NCI-H446 treated with DMSO at 0.1 percent for 48 hours (cell line): ENCODE data around the gene TRAPPC3L.

Source experiments
- DNase-seq: peaks from one replicate; lab custom pipeline; 2025; lab: John Stamatoyannopoulos, UW

Gene TRAPPC3L

GRCh38 chr6:116556814-116557415 lies 11.4 kb upstream of the TRAPPC3L start:
- no peak for DNase-seq

- DNase-seq: no peak
Measured at GRCh38 chr6:116556065-116556464, 10.6 kb upstream of the TRAPPC3L start.

- no peak for DNase-seq
Measured at GRCh38 chr6:116553451-116553850, 8.0 kb upstream of the TRAPPC3L start, which contains the start of gene CALHM4. Gene CALHM4, plus strand, starts transcription at chr6:116553751. Its CDS starts 43 bp downstream, at chr6:116553794.

GRCh38 chr6:116550796-116551195 lies 5.3 kb upstream of the TRAPPC3L start:
- no peak for DNase-seq

GRCh38 chr6:116547358-116547757 lies 1.9 kb upstream of the TRAPPC3L start:
- no peak for DNase-seq

- DNase-seq: no peak
Measured at GRCh38 chr6:116543149-116543548, 2.3 kb downstream of the TRAPPC3L start.

- DNase-seq: no peak
Measured at GRCh38 chr6:116542426-116542825, 3.1 kb downstream of the TRAPPC3L start.

- no peak for DNase-seq
Measured at GRCh38 chr6:116536216-116536621, 9.3 kb downstream of the TRAPPC3L start.

GRCh38 chr6:116535109-116535508 lies 10.4 kb downstream of the TRAPPC3L start:
- DNase-seq: no peak

- DNase-seq: no peak
Measured at GRCh38 chr6:116533233-116533957, 12.1 kb downstream of the TRAPPC3L start.

GRCh38 chr6:116531675-116532570 lies 13.6 kb downstream of the TRAPPC3L start:
- DNase-seq: no peak

- no peak for DNase-seq
Measured at GRCh38 chr6:116530436-116530835, 15.0 kb downstream of the TRAPPC3L start.

- DNase-seq: no peak
Measured at GRCh38 chr6:116529466-116530290, 15.8 kb downstream of the TRAPPC3L start.

- DNase-seq: no peak
Measured at GRCh38 chr6:116528780-116529179, 16.7 kb downstream of the TRAPPC3L start.

- no peak for DNase-seq
Measured at GRCh38 chr6:116528133-116528532, 17.4 kb downstream of the TRAPPC3L start.

- DNase-seq: no peak
Measured at GRCh38 chr6:116524236-116524635, 21.2 kb downstream of the TRAPPC3L start.

GRCh38 chr6:116522896-116523295 lies 22.6 kb downstream of the TRAPPC3L start:
- no peak for DNase-seq

GRCh38 chr6:116518621-116519368 lies 26.7 kb downstream of the TRAPPC3L start:
- no peak for DNase-seq

- no peak for DNase-seq
Measured at GRCh38 chr6:116515141-116515540, 30.3 kb downstream of the TRAPPC3L start.

- DNase-seq: no peak
Measured at GRCh38 chr6:116514111-116514510, 31.4 kb downstream of the TRAPPC3L start.
